Neuron (in vitro differentiated cells): ENCODE results near the gene BANF1.

Experiments
- H2AFZ ChIP-seq: one replicate; pipeline ENCODE4 v1.6.1; 2013; ENCODE audit warnings: low read depth, mild to moderate bottlenecking, inconsistent platforms, low read length, moderate library complexity
- H3K27me3 ChIP-seq: one replicate; pipeline ENCODE4 v1.6.1; 2013; ENCODE audit warnings: low read length; ENCODE audit not compliant: insufficient read depth
- H3K36me3 ChIP-seq: one replicate; pipeline ENCODE4 v1.6.1; 2013; ENCODE audit warnings: low read length; ENCODE audit not compliant: insufficient read depth
- H3K4me1 ChIP-seq: one replicate; pipeline ENCODE4 v1.6.1; 2013; ENCODE audit warnings: low read length; ENCODE audit not compliant: insufficient read depth
- H3K4me3 ChIP-seq: 2 replicates; pipeline ENCODE4 v1.5.1; 2013; ENCODE audit warnings: mild to moderate bottlenecking, low read length, moderate library complexity
- H3K9me3 ChIP-seq: one replicate; pipeline ENCODE4 v1.6.1; 2013; ENCODE audit warnings: low read length

BANF1 gene, protein sequence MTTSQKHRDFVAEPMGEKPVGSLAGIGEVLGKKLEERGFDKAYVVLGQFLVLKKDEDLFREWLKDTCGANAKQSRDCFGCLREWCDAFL

DNA sequence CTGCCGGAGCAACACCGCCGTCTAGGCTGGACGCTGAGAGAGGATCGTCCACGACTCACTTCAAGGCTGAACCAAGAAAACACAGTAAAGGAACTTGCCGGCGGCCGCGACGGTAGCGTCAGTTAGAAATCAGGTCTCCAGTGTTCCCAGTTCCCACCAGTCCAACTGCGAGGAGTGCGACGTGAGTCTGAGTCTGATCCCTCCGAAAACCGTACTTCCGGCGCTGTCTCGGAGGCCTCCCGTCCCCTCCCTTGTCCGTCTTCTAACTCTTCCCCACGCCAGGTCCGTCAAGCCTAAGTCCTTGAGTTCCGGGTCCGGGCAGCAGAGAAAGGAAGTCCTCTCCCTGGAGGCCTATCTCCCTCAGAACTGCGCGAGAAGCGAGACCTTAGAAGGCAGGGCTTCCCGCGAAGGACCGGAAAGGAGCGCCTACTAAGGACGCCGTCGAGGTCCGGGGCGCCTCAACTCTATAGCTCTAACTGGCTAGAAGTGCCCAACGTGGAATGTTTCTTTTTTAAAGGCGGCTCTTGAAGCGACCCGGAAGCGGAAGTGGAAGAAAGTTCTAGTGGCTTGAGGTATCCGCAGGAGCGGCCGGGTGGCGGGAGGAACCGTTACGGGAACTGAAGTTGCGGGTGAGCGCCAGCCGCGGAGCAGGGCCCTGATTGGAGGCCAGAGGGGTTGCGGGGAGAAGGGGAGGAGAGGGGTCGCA lies at the start of gene BANF1, which contains the start of gene EIF1AD:
Gene BANF1, plus strand, starts transcription at position 562 of the 706 bp plus-strand sequence. CDS start 748 bp downstream, outside the sequence.
Gene EIF1AD, minus strand, starts transcription at position 216 of the 706 bp plus-strand sequence. CDS start 1,768 bp downstream, outside the sequence.
- Histone ChIP-seq H2AFZ (peak within 1 kb of the TSS; percentile 78), H3K4me1 (peaks cover 8% of the 10 kb centered on the region), H3K4me3 (peak within 1 kb of the TSS; percentile 72), H3K9me3 (no peaks in the 10 kb centered on the region), H3K36me3 (peaks cover 53% of the 10 kb centered on the region), H3K27me3 (no peaks in the 10 kb centered on the region)

DNA sequence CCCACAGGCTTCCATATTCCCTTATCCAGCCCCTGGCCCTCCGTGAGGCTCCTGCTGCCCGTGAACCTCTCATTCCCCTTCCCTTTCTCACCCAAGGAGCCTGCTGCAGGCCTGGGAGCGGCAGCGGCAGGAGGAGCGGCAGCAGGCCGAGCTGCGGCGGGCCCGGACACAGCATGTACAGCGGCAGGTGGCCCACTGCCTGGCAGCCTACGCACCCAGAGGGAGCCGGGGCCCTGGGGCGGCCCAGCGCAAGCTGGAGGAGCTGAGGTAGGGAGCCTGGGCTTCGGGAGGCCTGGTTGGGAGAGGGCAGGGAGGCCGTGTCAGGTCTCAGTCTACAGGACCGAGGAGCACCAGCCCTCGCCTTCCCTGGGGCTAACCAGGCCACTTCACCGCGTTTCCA lies 48.8 kb upstream of the BANF1 start:
- Histone ChIP-seq H2AFZ (no peak overlapping the region), H3K36me3 (no peaks in the 10 kb centered on the region), H3K4me3 (no peak overlapping the region), H3K9me3 (no peaks in the 10 kb centered on the region), H3K27me3 (no peaks in the 10 kb centered on the region), H3K4me1 (no peaks in the 10 kb centered on the region)

- Histone ChIP-seq H3K4me3 (no peak overlapping the region), H3K36me3 (no peaks in the 10 kb centered on the region)
These were observed 47.5 kb upstream of the BANF1 start for GRCh38 chr11:65954771-65955170.

DNA sequence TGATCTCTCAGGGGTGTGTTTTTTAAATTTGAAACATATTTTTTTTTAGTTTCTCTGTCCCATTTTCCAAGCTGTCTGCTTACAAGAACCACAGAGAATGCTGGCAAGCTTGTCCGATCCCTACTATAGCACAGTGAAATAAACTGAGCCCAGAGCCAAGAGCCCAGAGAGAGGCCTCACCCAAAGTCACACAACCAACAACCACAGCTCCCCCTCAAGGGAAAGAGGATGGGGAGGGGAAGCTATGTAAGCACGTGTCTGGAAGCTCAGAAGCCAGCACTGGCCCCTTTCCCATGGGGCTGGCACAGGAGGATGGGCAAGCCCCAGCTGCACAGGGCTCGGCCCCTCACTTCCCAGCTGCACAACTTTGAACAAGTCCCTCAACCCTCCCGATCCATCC lies 44.0 kb upstream of the BANF1 start:
- no peaks in the 10 kb centered on the region for H3K9me3 ChIP-seq
- no peak overlapping the region for H3K4me3 ChIP-seq
- no peak overlapping the region for H2AFZ ChIP-seq
- H3K4me1 ChIP-seq: peaks cover 13% of the 10 kb centered on the region
- no peaks in the 10 kb centered on the region for H3K27me3 ChIP-seq
- H3K36me3 ChIP-seq: no peaks in the 10 kb centered on the region

More at GRCh38 chr11:65954771-65955170, 47.5 kb upstream of the BANF1 start:
- H3K27me3 ChIP-seq: no peaks in the 10 kb centered on the region
- H3K9me3 ChIP-seq: no peaks in the 10 kb centered on the region
- no peak overlapping the region for H2AFZ ChIP-seq
- no peaks in the 10 kb centered on the region for H3K4me1 ChIP-seq

DNA sequence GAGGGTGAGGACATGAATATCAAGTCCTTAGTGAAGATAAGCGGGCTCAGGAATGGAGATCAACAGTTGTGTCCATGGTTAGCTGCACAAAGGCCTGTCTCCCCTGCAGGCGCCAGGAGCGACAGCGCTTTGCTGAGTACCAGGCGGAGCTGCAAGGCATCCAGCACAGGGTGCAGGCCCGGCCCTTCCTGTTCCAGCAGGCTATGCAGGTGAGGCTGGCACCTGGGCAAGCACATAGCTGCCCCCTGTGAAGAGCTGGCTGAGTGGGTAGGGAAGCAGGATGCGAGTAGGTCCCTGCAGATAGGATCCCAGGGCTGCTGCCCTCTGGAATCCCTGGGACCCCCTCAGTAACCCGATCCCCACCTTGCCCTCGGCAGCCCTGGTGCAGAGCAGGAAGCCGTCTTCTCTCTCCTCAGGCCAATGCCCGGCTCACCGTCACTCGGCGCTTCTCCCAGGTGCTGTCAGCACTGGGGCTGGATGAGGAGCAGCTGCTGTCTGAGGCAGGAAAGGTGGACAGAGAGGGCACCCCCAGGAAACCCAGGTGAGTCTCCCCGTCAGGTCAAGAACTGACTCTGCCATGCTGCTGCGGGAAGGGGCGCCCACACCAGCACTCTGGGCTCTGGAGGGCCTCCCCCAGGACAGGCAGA lies 43.4 kb upstream of the BANF1 start:
- peaks cover 13% of the 10 kb centered on the region for H3K4me1 ChIP-seq
- H3K36me3 ChIP-seq: peaks cover 3% of the 10 kb centered on the region
- no peak overlapping the region for H3K4me3 ChIP-seq
- H2AFZ ChIP-seq: no peak overlapping the region
- no peaks in the 10 kb centered on the region for H3K27me3 ChIP-seq
- no peaks in the 10 kb centered on the region for H3K9me3 ChIP-seq

- peak overlapping the region; percentile 62 for H3K4me3 ChIP-seq
- no peaks in the 10 kb centered on the region for H3K27me3 ChIP-seq
- peak overlapping the region; percentile 6 for H2AFZ ChIP-seq
- peaks cover 13% of the 10 kb centered on the region for H3K4me1 ChIP-seq
- no peaks in the 10 kb centered on the region for H3K9me3 ChIP-seq
- H3K36me3 ChIP-seq: peaks cover 23% of the 10 kb centered on the region
These were observed 41.5 kb upstream of the BANF1 start for GRCh38 chr11:65960824-65961266.

- peak within 1 kb of the TSS; percentile 6 for H2AFZ ChIP-seq
- peaks cover 13% of the 10 kb centered on the region for H3K4me1 ChIP-seq
- peaks cover 29% of the 10 kb centered on the region for H3K36me3 ChIP-seq
- H3K9me3 ChIP-seq: no peaks in the 10 kb centered on the region
- H3K27me3 ChIP-seq: no peaks in the 10 kb centered on the region
- peak within 1 kb of the TSS; percentile 62 for H3K4me3 ChIP-seq
These were observed 40.8 kb upstream of the BANF1 start, which contains the start of gene SART1 for GRCh38 chr11:65961267-65962140. SART1 (plus strand) TSS chr11:65961734; CDS start chr11:65961781, 47 bp downstream.

GRCh38 chr11:65962141-65962564 lies 40.1 kb upstream of the BANF1 start:
- no peaks in the 10 kb centered on the region for H3K27me3 ChIP-seq
- H2AFZ ChIP-seq: no peak overlapping the region
- H3K4me3 ChIP-seq: peak overlapping the region; percentile 62
- H3K9me3 ChIP-seq: no peaks in the 10 kb centered on the region
- peaks cover 13% of the 10 kb centered on the region for H3K4me1 ChIP-seq
- H3K36me3 ChIP-seq: peaks cover 36% of the 10 kb centered on the region

DNA sequence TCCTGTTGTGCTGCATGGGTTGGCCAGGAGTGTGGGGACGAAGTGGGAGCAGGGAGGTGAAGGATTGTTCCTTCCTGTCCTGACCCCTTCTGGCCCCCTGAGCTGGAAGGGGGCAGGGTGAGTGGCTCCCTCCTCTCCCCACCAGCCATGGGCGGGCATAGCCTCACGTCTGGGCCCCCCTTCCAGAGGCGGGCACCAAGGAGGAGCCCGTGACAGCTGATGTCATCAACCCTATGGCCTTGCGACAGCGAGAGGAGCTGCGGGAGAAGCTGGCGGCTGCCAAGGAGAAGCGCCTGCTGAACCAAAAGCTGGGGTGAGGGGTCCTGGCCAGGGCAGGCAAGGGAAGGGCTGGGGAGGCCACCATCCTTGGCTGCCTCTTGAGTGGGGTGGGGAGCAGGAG lies 37.4 kb upstream of the BANF1 start:
- Histone ChIP-seq H3K36me3 (peaks cover 62% of the 10 kb centered on the region), H3K9me3 (no peaks in the 10 kb centered on the region), H3K27me3 (no peaks in the 10 kb centered on the region), H3K4me3 (no peak overlapping the region), H2AFZ (no peak overlapping the region), H3K4me1 (peaks cover 13% of the 10 kb centered on the region)

GRCh38 chr11:65965986-65966762 lies 36.1 kb upstream of the BANF1 start:
- Histone ChIP-seq H3K4me3 (no peak overlapping the region), H3K9me3 (no peaks in the 10 kb centered on the region), H2AFZ (no peak overlapping the region), H3K27me3 (no peaks in the 10 kb centered on the region), H3K4me1 (peaks cover 13% of the 10 kb centered on the region), H3K36me3 (peaks cover 67% of the 10 kb centered on the region)

- Histone ChIP-seq H3K4me1 (peaks cover 9% of the 10 kb centered on the region), H3K36me3 (peaks cover 72% of the 10 kb centered on the region), H3K9me3 (no peaks in the 10 kb centered on the region), H3K27me3 (no peaks in the 10 kb centered on the region), H3K4me3 (no peak overlapping the region), H2AFZ (no peak overlapping the region)
These were observed 34.9 kb upstream of the BANF1 start for GRCh38 chr11:65967329-65967934.
